Stimulated activated CD4-positive, alpha-beta T cell treated with anti-CD3 and anti-CD28 coated beads, Interleukin-1b, Interleukin-23, amount 100 ng/mL, for 4 hours (primary cell): Measurements from ENCODE around the gene UBQLN1.
"Not testable (repeated sequence)": the region's sequence is repeated elsewhere in the genome, so short reads cannot be mapped to it uniquely, and the experiment has no call there.

Source experiments
- DNase-seq, 2 donors: peaks; one replicate each; pipeline ENCODE4 v3.0.0-alpha.2; 2020; ENCODE audit warnings: low read depth in 2 of 2

UBQLN1 gene

GRCh38 chr9:83707768-83708514 is at the start of gene UBQLN1:
Gene UBQLN1, minus strand, starts transcription at chr9:83707958. Its CDS starts 279 bp downstream, at chr9:83707679.
- peak; percentile 84 for DNase-seq

DNA sequence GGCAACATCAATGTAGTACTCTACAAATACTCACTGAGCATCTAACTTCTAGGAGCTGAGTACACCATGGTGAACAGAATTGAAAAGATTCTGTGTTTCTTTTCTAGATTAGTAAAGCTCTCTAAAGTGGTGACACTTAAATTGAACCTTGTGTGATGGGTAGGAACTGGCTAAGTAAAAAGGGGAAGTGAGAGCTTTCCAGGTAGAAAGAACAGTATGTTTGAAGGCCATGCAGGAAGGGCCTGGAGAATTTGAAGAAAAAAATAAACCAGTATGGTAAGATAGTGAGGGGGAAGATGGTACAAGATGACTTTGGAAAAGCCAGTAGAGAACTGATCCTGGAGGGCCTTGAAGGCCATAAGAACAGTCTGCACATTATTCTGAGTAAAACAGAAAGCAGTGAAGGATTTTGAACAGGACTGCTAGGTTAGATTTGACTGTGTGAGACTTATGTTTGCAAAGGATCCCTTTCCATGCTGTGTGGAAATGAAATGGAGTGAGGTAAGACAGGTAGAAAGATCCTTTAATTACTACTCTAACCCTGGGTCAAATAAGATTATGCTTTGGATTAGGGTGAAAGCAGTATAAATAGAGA is 46.7 kb upstream of the UBQLN1 start:
- no peak for DNase-seq

- no peak for DNase-seq
Observed at GRCh38 chr9:83749706-83750105, 41.9 kb upstream of the UBQLN1 start.

- no peak for DNase-seq
Observed at GRCh38 chr9:83744206-83744605, 36.4 kb upstream of the UBQLN1 start.

DNA sequence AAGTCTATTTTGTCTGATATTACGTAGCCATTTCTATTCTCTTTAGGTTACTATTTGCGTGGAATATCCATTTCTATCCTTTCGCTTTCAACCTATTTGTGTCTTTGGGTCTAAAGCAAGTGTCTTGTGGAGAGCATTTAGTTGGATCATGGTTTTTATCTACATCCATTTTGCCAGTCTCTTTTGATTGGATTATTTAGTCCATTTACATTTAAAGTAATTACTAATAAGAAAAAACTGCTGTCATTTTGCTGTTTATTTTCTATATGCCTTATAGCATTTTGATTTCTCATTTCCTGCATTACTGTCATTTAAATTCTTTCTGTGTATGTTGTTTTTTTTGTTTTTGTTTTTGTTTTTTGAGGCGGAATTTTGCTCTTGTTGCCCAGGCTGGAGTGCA is 26.0 kb upstream of the UBQLN1 start:
- no peak for DNase-seq

GRCh38 chr9:83728591-83729368 is 21.0 kb upstream of the UBQLN1 start:
- not testable (repeated sequence) for DNase-seq

DNA sequence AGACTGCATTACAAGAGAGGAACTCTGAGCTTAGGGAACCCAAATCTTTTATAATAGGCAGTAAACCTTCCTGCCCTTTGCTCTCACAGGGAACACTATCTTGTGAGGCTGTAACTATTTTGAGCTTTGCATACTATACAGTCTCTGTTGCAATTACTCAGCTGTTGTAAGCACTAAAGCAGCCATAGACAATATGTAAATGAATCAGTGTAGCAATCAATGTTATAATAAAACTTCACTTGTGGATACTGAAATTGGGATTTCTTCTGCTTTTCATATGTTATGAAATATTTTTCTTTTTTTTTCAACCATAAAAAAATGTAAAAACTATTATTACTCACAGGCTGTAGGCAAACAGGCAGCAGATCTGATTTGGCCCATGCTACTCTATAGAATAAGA is 16.7 kb upstream of the UBQLN1 start:
- no peak for DNase-seq

DNA sequence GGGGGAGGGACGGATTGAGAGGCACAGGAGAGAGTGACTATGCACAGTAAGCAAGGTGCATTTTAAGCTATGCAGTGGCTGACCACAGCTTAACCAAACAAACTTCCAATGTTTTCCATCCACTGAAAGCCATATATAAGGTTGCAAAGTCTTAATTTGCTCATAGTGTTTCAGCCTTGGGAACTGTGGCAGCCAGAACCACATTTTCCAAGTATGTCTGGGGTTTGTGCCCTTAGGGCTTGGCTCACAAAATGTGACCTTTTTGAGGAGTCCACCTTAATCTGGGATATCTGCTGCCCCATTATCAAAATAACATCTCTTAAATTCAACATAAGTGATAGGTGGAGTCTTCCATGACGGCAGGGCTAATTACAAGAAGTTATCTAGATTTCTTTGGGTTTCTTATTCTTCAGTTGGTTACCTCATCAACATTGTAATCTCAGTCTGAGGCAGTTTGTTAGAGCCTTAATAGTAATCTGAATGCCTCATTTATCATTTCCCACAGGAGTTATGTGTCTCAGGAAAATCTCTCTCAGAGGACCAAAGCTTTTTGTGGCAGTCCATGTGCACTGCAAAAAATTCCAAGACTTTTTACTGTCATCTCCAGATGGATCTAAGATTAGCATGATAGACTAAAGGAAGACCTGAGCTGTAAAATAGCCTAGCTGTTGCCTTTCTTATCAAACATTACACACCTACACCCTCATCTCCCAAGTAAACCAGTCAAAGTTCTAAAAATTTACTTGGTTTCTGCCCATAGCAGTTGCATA is 15.2 kb upstream of the UBQLN1 start:
- DNase-seq = no peak

DNA sequence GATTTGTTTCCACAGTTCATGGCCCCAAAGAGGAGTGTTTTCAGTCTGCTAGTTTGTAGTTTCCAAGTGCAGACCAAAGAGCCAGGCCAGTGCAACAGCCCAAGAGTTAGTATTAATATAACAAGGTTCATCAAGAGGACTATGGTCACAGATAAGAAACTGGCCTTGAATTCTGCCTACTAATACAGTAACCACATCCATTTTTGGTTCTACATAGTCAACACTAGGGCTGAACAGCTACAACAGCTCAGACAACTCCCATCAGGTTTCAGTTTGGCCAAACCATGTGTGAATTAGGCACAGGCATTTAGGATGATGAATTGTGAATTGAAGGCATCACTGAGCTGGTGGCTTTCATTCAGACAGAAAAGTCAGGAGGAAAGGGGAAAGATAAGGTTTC is 13.8 kb upstream of the UBQLN1 start:
- no peak for DNase-seq

GRCh38 chr9:83715794-83716193 is 8.0 kb upstream of the UBQLN1 start:
- DNase-seq = no peak

GRCh38 chr9:83715221-83715620 is 7.5 kb upstream of the UBQLN1 start:
- DNase-seq = no peak

DNA sequence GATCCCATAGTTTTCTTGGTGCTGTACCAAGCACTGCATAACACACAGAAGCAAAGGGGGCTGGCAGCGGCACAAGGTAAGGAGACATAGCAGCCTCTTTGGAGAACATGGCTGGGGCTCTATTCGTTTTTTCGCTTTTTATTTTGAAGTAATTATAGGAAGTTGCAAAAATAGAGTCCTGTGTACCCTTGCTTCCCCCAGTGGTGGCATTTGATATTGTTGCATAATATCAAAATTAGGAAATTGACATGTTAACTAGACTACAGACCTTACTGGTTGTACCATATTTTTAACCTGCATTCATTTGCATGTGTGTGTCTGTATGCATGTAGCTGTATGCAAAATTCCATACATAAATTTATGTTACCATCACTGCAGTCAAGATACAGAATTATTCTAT is 6.6 kb upstream of the UBQLN1 start:
- DNase-seq = no peak

DNA sequence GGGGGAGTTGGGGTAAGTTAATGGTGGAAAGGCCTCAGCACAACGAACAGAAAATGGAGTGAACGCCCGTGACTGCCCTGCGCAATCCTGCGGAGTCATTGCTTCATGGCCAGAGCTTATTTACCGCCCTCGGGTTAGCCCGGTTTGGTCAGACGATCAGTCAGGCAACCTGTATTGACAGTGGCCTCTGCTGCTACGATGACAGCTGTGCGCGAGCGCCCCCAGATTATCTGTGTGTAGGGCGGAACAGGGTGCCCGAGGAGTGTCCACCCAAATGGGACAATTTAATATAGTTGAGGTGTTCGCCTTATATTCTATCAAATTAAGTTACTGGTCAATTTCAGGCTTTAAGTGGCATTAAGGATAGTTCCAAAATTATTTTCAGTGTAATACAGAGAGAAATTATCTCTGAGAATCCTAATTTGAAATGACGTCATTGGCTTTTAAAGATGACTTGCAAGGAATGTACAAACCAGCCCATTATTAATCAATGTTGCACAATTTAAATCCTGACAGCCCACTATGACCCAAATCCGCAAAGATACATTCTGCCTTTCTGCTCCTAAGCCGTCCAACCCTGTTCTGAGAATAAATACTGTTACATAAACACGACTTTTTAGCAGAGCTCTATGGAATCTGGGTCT is 879 bp upstream of the UBQLN1 start:
- peak; percentile 18 to 34 for DNase-seq

GRCh38 chr9:83707518-83707767 is 315 bp downstream of the UBQLN1 start:
- peak; percentile 54 to 61 for DNase-seq

GRCh38 chr9:83706676-83707517 is 861 bp downstream of the UBQLN1 start:
- peak; percentile 43 to 60 for DNase-seq

DNA sequence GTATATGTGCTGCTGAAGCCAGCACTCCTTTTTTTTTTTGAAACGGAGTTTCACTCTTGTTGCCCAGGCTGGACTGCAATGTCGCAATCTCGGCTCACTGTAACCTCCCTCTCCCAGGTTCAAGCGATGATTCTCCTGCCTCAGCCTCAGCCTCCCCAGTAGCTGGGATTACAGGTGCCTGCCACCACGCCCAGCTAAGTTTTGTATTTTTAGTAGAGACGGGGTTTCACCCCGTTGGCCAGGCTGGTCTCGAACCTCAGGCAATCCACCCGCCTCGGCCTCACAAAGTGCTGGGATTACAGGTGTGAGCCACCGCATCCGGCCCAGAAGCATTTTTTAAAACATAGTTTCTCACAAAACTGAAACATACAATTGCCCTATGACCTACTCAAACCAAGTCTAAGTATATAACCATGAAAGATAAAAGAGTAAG is 2.5 kb downstream of the UBQLN1 start:
- not testable (repeated sequence) for DNase-seq

DNA sequence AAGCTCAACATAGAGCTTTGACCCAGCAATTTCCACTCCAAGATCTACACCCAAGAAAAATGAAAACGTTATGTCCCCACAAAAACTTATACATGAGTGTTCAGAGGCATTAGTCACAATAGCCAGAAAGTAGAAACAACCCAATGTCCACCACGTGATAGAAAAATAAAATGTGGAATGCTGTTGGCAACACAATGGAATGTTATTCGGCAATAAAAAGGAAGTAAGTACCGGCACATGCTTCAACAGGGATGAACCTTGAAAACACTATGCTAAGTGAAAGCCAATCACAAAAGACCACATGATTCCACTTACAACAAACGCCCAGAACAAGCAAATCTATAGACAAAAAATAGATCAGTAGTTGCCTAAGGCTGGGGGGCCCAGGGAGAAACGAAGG is 6.0 kb downstream of the UBQLN1 start:
- DNase-seq = no peak

GRCh38 chr9:83701286-83701685 is 6.5 kb downstream of the UBQLN1 start:
- DNase-seq = no peak

DNA sequence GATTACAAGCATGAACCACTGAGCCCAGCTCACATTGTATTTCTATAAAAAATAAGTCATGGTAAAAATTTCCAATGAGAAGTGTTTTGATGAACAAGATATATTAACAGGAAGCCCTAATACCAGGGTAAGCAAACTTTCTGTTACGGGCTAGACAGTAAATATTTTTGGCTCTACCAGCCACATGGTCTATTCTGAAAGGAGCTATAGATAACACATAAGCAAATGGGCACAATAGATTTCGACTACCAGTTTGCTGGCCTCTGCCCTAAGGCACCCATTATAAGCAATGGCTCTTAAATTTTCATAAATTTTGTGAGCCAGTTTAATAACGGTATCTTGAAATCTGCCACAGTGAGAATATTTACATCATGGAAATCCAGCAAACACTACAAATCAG is 8.1 kb downstream of the UBQLN1 start:
- DNase-seq = no peak

DNA sequence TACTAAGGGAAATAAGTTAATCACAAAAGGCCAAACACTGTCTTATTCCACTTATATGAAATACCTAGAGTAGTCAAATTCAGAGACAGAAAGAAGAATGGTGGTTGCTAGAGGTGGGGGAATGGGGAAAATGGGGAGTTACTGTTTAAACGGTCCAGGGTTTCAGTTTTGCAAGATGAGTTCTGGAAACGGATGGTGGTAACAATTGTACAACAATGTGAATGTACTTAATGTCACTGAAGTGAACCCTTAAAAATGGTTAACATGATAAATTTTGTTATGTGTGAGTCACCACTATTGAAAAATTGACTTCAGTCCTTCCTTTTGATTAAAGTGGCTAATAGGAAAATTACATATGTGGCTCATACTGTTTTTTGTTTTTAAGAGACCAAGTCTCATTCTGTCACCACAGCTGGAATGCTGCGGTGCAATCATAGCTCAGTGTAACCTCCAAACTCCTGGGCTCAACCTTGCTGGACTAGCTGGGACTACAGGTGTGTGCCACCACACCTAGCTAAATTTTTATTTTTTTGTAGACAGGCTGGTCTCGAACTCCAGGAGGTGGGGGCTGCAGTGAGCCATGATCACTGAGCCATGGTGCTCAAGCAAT is 8.7 kb downstream of the UBQLN1 start:
- DNase-seq = no peak
